HG02763 (cell line): ENCODE measurements around the gene KCTD6.

ENCODE experiments used
- ATAC-seq: cut with Tn5 transposase; IDR thresholded peaks from one replicate; pipeline ENCODE4 v1.9.1; 2021; ENCODE audit warnings: mild to moderate bottlenecking, moderate library complexity; ENCODE audit not compliant: unreplicated experiment

The KCTD6 gene

GRCh38 chr3:58491506-58492402 is at the start of gene KCTD6:
TSS of gene KCTD6 (plus strand) at chr3:58492096. CDS start at chr3:58498756, 6,660 bp downstream.
- ATAC-seq: peak; percentile 92

GRCh38 chr3:58452176-58452575 is 39.7 kb upstream of the KCTD6 start:
- ATAC-seq: no peak

DNA sequence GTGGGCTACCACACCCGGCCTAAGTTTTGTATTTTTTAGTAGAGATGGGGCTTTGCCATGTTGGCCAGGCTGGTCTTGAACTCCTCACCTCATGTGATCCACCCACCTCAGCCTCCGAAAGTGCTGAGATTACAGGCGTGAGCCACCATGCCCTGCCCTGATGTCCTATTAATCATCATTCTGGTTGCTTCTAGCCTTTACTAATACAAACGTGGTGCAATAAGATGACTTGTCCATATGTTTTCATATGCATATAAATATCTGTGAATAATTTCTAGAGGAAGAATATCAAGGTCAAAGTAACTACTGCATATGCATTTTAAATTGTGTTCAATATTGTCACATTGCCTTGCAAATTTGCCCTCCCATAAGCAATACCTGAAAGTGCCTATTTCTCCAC is 32.7 kb upstream of the KCTD6 start:
- ATAC-seq: no peak

GRCh38 chr3:58462829-58463180 is 29.1 kb upstream of the KCTD6 start:
- ATAC-seq: no peak

- ATAC-seq: peak; percentile 87
These were observed 28.5 kb upstream of the KCTD6 start for GRCh38 chr3:58463181-58463941.

- no peak for ATAC-seq
These were observed 28.0 kb upstream of the KCTD6 start for GRCh38 chr3:58463942-58464271.

GRCh38 chr3:58464866-58465265 is 27.0 kb upstream of the KCTD6 start:
- ATAC-seq: no peak

DNA sequence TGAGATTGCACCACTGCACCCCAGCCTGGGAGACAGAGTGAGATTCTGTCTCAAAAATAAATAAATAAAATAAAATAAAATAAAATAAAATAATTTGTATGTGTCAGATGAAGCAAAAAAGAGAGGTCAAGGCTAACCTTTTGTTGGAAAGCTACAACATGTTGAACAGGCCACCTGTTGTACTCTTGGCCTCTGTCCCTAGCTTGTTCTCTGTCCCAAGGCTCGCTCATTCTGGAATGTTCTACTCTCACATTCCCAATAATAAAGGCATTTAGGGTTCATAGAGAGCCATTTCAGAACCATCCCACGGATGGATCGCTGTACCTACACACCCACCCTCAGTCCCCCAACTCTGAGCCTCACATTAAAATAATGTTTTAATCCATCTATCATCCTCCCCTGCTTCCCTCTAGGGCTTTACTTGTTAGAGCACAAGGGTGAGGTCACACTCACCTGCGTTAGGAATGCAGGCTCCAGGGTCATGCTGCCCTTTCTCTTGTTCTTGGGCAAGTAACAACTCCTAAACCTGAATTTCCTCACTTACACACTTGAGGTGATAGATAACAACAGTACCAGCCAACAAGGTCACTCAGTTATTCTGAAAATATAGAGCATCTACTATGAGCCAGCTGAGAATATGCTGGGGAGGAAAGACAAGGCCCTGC is 24.9 kb upstream of the KCTD6 start:
- ATAC-seq: no peak

DNA sequence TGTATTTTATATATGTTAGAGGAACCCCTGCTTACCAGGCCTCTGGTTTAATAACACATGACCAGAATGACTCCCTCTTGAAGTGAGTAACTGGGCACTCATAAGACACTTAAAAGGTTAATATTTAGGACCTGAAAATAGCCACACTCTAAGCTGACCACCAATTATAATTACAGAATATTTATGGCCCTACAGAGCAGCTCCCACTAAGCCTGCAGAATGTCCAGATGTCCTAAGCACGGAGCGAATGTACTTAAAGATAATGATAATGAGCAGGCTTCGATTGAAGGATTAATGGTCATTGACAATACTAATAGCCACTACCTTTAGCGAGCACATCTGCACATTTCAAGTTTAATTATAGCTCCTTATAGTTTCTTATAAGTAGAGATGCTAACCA is 22.8 kb upstream of the KCTD6 start:
- ATAC-seq: no peak

DNA sequence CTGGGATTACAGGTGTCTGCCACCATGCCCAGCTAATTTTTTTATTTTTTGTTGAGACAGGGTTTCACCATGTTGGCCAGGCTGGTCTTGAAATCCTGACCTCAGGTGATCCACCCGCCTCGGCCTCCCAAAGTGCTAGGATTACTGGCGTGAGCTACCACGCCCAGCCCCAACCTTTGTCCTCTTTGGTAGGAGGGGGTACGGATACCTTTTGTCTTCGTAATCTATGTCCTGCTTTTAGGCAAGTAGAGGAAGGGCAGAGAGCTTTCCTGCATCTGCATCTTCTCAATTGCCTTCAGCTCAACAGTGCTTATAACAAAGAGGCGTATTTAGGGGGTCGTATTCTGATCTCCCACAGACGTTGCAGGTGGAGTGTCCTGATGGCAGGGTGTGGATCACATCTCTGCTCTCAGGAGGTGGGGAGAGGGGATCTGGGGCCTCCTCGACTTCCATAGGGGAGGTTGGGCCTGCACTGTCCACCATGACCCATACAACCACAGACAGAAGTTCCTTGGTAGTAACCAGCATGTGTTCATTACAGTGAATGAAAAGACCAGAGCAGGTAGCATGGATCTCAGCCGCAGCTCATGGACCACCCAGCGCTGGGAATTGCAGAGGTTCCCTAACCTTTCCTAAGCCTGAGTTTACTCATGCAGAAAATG is 21.4 kb upstream of the KCTD6 start:
- no peak for ATAC-seq

GRCh38 chr3:58471025-58471887 is 20.6 kb upstream of the KCTD6 start:
- no peak for ATAC-seq

DNA sequence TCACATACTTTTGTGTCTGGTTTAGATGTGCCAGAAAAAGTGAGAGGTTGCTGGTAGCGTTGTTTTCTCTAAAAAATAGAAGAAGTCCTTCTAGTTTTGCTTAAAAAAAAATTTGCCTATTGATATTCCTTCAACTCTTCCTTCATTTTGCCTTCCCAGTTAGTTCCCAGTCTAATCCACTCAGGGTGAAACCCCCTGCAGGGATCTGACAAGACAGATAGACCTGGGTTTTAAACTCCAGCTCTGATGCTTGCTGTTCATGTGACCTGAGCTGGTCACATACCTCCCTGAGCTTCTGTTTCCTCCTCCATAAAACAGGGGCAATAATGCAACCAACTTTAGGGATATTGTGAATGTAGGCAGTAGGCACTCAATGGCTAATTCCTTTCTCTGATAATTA is 18.6 kb upstream of the KCTD6 start:
- no peak for ATAC-seq

DNA sequence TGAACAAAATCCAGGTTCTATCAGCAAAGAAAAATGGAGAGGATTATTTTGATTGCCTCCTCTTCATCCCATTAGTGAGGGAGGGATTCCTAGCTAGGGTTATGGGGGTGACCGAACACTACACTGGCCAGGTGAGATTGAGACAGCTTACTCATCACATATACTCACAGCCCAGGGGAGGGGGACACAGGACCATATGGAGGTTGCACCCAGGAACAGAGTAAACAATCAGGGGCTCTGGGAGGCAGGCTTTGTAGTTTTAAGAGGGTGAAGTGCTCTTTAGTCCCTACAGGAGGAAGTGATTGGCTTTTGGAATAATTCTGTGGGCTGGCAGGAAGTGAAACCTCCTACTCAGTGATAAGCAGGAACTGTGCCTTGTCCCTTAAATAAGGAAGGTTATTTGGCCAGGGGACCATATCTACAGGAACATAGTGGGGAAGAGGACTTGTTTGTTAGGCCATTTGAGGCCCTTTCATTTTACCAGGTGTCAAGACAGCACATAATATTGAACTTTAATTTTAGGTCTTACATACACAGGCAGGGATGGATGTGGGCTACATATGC is 17.5 kb upstream of the KCTD6 start:
- ATAC-seq: no peak

DNA sequence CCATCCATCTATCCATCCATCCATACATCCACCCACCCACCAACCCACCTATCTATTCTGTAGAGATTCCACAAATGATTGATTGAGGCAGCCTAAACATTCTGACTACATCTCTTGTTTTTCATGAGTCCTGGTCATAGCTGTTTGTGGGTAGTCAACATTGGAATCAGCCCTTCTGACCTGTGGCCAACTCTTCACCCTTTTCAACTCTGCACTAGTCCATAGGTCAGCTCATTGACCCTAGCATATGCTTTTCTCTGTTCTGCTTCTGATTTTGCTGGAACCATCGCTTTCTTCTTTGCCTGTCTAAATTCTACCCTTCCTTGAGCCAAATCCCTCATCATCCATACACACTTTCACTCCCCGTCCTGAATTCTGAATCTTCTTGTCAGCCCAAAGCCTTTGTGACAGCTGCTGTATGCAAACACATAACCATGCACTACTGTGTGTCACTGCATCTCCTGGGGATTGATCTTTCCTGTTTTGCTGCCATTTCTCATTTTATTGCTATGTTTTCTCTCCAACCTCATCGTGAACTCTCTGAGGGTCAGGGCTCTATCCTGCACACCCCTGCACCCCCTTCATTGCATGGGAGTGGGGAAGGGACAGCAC is 16.8 kb upstream of the KCTD6 start:
- no peak for ATAC-seq

DNA sequence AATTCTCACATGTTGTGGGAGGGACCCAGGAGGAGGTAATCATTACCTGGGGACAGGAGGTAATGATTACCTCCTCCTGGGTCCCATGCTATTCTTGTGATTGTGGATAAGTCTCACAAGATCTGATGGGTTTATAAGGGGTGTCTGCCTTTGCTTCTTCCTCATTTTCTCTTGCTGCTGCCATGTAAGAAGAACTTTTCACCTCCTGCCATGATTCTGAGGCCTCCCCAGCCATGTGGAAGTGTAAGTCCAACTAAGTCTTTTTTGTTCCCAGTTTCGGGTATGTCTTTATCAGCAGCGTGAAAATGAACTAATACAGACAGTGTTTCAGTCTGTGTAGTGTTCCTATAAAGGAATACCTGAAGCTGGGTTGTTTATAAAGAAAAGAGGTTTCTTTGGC is 13.1 kb upstream of the KCTD6 start:
- ATAC-seq: no peak

- no peak for ATAC-seq
These were observed 11.6 kb upstream of the KCTD6 start for GRCh38 chr3:58480309-58480708.

GRCh38 chr3:58482917-58483636 is 8.8 kb upstream of the KCTD6 start:
- no peak for ATAC-seq

DNA sequence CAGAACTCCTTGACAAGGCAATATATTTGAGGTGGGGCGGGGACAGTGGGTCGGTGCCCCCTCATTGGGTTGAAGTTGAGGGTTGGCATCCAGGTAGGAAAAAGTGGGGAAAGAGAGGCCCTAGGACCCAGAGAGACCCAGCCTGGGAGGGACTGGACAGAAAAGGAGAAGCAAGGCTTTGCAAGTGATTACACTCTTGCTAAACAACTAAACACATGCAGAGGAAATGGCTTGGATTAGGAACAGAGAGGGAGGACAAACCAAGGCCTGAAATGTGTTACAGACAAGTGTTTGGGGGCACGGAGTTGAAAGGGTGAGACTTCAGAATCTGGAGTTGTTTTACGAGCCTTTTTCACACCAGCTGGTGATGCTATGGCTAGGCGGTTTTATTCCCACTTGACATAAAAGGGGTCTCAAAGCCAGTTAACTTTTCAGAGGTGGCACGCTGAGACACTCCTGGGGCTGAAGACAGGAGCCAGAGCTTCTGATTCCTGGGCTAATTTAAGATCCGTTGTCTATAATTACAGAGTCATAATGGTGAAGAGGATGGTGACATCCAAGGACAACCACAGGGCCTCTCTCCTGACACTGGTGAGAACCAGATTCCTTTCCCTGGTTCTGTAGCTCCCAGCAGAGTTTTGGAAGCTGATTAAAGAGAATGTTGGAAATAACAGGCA is 7.7 kb upstream of the KCTD6 start:
- ATAC-seq: no peak
